H9 (cell line): ENCODE measurements around the gene WWC2. TPM values are rescaled to one million over a fixed set of nuclear protein-coding genes. Genes with fewer than 3 reads are reported as not detected.

Experiments used
- DNase-seq: peaks from one replicate; pipeline ENCODE4 v3.0.0-alpha.2; 2017
- H2AFZ ChIP-seq: one replicate; pipeline ENCODE4 v1.6.1; 2013; ENCODE audit warnings: mild to moderate bottlenecking, low read length, control low read depth, moderate library complexity
- H2AK5ac ChIP-seq: 2 replicates; pipeline ENCODE4 v1.6.1; 2013; ENCODE audit warnings: low read length, control low read depth, mixed read lengths; ENCODE audit not compliant: insufficient read length
- H2BK120ac ChIP-seq: one replicate; pipeline ENCODE4 v1.6.1; 2013; ENCODE audit warnings: low read depth, mild to moderate bottlenecking, low read length, control low read depth, inconsistent platforms; ENCODE audit not compliant: poor library complexity, severe bottlenecking
- H2BK12ac ChIP-seq: 2 replicates; pipeline ENCODE4 v1.6.1; 2013; ENCODE audit warnings: low read length, control low read depth, mixed read lengths, low read depth; ENCODE audit not compliant: insufficient read length
- H2BK15ac ChIP-seq: 2 replicates; pipeline ENCODE4 v1.6.1; 2013; ENCODE audit warnings: low read depth, low read length, control low read depth
- H2BK20ac ChIP-seq: one replicate; pipeline ENCODE4 v1.6.1; 2013; ENCODE audit warnings: low read depth, mild to moderate bottlenecking, low read length, control low read depth, inconsistent platforms; ENCODE audit not compliant: poor library complexity, severe bottlenecking
- H2BK5ac ChIP-seq: 2 replicates; pipeline ENCODE4 v1.6.1; 2013; ENCODE audit warnings: low read length, control low read depth, mixed read lengths; ENCODE audit not compliant: insufficient read length
- H3K14ac ChIP-seq: 2 replicates; pipeline ENCODE4 v1.6.1; 2013; ENCODE audit warnings: low read length, control low read depth; ENCODE audit not compliant: insufficient read depth
- H3K18ac ChIP-seq: 2 replicates; pipeline ENCODE4 v1.6.1; 2013; ENCODE audit warnings: low read depth, mild to moderate bottlenecking, mixed read lengths, low read length, control low read depth; ENCODE audit not compliant: insufficient read length
- H3K23ac ChIP-seq: 2 replicates; pipeline ENCODE4 v1.6.1; 2013; ENCODE audit warnings: low read length, control low read depth, mixed read lengths, low read depth; ENCODE audit not compliant: insufficient read length
- H3K23me2 ChIP-seq: 2 replicates; pipeline ENCODE4 v1.6.1; 2013; ENCODE audit warnings: low read depth, mild to moderate bottlenecking, mixed read lengths, low read length, control low read depth; ENCODE audit not compliant: insufficient read length, poor library complexity, severe bottlenecking
- H3K27ac ChIP-seq: 2 replicates; pipeline ENCODE4 v1.5.1; 2013; ENCODE audit warnings: low read length, control low read depth, mixed read lengths, low read depth; ENCODE audit not compliant: insufficient read length
- H3K27me3 ChIP-seq: 2 replicates; pipeline ENCODE4 v1.6.1; 2013; ENCODE audit warnings: low read length, control low read depth, inconsistent platforms; ENCODE audit not compliant: insufficient read depth
- H3K4ac ChIP-seq: 2 replicates; pipeline ENCODE4 v1.6.1; 2013; ENCODE audit warnings: low read depth, mild to moderate bottlenecking, control low read depth, inconsistent platforms, low read length, moderate library complexity
- H3K4me1 ChIP-seq: 2 replicates; pipeline ENCODE4 v1.6.1; 2013; ENCODE audit warnings: low read length, control low read depth, inconsistent platforms; ENCODE audit not compliant: insufficient read depth
- H3K4me2 ChIP-seq: 2 replicates; pipeline ENCODE4 v1.6.1; 2013; ENCODE audit warnings: low read length, control low read depth, mixed read lengths; ENCODE audit not compliant: insufficient read length, insufficient read depth
- H3K56ac ChIP-seq: 2 replicates; pipeline ENCODE4 v1.6.1; 2013; ENCODE audit warnings: low read depth, mild to moderate bottlenecking, mixed read lengths, low read length, control low read depth; ENCODE audit not compliant: insufficient read length
- H3K79me1 ChIP-seq: 2 replicates; pipeline ENCODE4 v1.6.1; 2013; ENCODE audit warnings: low read depth, mild to moderate bottlenecking, moderate library complexity, low read length, control low read depth, inconsistent platforms; ENCODE audit not compliant: insufficient read depth, poor library complexity, severe bottlenecking
- H3K79me2 ChIP-seq: 2 replicates; pipeline ENCODE4 v1.6.1; 2013; ENCODE audit warnings: low read length, control low read depth, inconsistent platforms; ENCODE audit not compliant: insufficient read depth
- H3K9ac ChIP-seq: 2 replicates; pipeline ENCODE4 v1.6.1; 2013; ENCODE audit warnings: low read length, control low read depth, mixed read lengths; ENCODE audit not compliant: insufficient read length; ENCODE audit errors: extremely low read depth
- H3K9me3 ChIP-seq: one replicate; pipeline ENCODE4 v1.6.1; 2013; ENCODE audit warnings: low read depth, low read length, inconsistent platforms; ENCODE audit not compliant: control insufficient read depth
- H3T11ph ChIP-seq: one replicate; pipeline ENCODE4 v1.6.1; 2013; ENCODE audit warnings: mild to moderate bottlenecking, low read length, control low read depth, inconsistent platforms
- H4K20me1 ChIP-seq: one replicate; pipeline ENCODE4 v1.6.1; 2013; ENCODE audit not compliant: control insufficient read depth, insufficient read length, insufficient read depth
- H4K5ac ChIP-seq: 2 replicates; pipeline ENCODE4 v1.6.1; 2013; ENCODE audit warnings: low read depth, mild to moderate bottlenecking, mixed read lengths, low read length, control low read depth; ENCODE audit not compliant: insufficient read length
- H4K8ac ChIP-seq: replicated peaks from 2 replicates; pipeline ENCODE4 v1.6.1; 2013; ENCODE audit warnings: low read length, control low read depth, mixed read lengths, low read depth; ENCODE audit not compliant: insufficient read length
- H4K91ac ChIP-seq: 2 replicates; pipeline ENCODE4 v1.6.1; 2013; ENCODE audit warnings: low read depth, mild to moderate bottlenecking, moderate library complexity, mixed read lengths, low read length, control low read depth; ENCODE audit not compliant: insufficient read length
- H3K27ac Mint-ChIP-seq, 3 experiments: 2 replicates in 2 of 3; 3 replicates in 1 of 3; pipeline ENCODE4 v1.8.0; 2020 to 2021; ENCODE audit warnings: mixed read lengths in 3 of 3, mild to moderate bottlenecking in 1 of 3, moderate library complexity in 1 of 3
- H3K27me3 Mint-ChIP-seq: 2 replicates; pipeline ENCODE4 v1.8.0; 2021; ENCODE audit warnings: low read depth, mild to moderate bottlenecking, moderate library complexity, mixed read lengths
- H3K36me3 Mint-ChIP-seq, 3 experiments: 2 replicates in 2 of 3; 3 replicates in 1 of 3; pipeline ENCODE4 v1.8.0; 2020 to 2021; ENCODE audit warnings: low read depth in 3 of 3, mixed read lengths in 3 of 3; ENCODE audit not compliant: insufficient read depth in 1 of 3
- H3K4me1 Mint-ChIP-seq, 2 experiments: 2 replicates each; pipeline ENCODE4 v1.8.0; 2020; ENCODE audit warnings: mixed read lengths in 2 of 2
- H3K4me3 Mint-ChIP-seq, 2 experiments: 2 replicates in 1 of 2; 3 replicates in 1 of 2; pipeline ENCODE4 v1.8.0; 2020 to 2021; ENCODE audit warnings: mild to moderate bottlenecking in 2 of 2, mixed read lengths in 2 of 2, moderate library complexity in 1 of 2
- H3K9me3 Mint-ChIP-seq, 2 experiments: 2 replicates in 1 of 2; 3 replicates in 1 of 2; pipeline ENCODE4 v1.8.0; 2020; ENCODE audit warnings: mild to moderate bottlenecking in 2 of 2, mixed read lengths in 2 of 2, moderate library complexity in 1 of 2
- CTCF ChIP-seq: fragments of 200-600 bp; sonication (generic); conservative IDR thresholded peaks from 3 replicates; pipeline ENCODE4 v1.8.0; 2021; ENCODE audit warnings: antibody characterized with exemption, mild to moderate bottlenecking
- WGBS: extraction: QIAGEN DNeasy Blood & Tissue Kit; methylation state at CpG from one replicate; pipeline ENCODE4 v1.1.7; 2013; ENCODE audit warnings: missing lambda C conversion rate, low lambda C conversion rate, mixed read lengths; ENCODE audit not compliant: insufficient read length; ENCODE audit errors: extremely low coverage; 5-methylcytosine and 5-hydroxymethylcytosine counted together
- total RNA-seq: library from RNA; stranded (reverse); gene quantifications from 2 replicates; pipeline ENCODE4 v1.2.1, GENCODE V29; 2021

The WWC2 gene
- total RNA-seq, 1 experiment from 2014 or later = 106 TPM

DNA sequence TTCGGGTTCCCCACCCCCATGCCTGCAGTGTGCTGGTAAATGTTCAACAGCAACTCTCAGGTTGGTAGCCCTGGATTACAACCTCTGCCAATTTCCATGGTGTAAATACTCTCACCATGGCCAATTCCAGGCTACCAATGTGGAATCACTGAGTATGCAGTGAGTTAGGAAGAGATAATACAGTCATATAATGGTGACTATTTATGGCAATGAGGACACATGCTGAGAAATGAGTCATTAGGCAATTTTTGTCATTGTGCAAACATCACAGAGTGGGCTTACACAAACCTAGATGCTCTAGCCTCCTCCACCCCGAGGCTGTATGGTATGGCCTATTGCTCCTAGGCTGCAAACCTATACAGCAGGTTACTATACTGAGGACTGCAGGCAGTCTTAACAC lies 227.8 kb downstream of the WWC2 start:
- Mint-ChIP-seq H3K27me3 (no peaks in the 10 kb centered on the region), H3K4me1 (0 out of 4 replicates have a peak, but pooled peaks cover 0 to 2% of the 10 kb centered on the region in 2 experiments), H3K4me3 (no peak overlapping the region), H3K36me3 (peaks cover 8 to 22% (median 20%) of the 10 kb centered on the region in 3 experiments), H3K9me3 (peaks cover 19 to 26% of the 10 kb centered on the region in 2 experiments), H3K27ac (no peak overlapping the region)
- H3K9ac ChIP-seq = no peak overlapping the region
- DNase-seq = no peak
- no peak overlapping the region for H2BK12ac ChIP-seq
- H3K56ac ChIP-seq = no peak overlapping the region
- no peaks in the 10 kb centered on the region for H3K4me1 ChIP-seq
- no peak overlapping the region for H2BK20ac ChIP-seq
- no peak overlapping the region for H3K23ac ChIP-seq
- H3K27me3 ChIP-seq = no peaks in the 10 kb centered on the region
- H2AK5ac ChIP-seq = no peak overlapping the region
- H3K14ac ChIP-seq = no peak overlapping the region
- no peaks in the 10 kb centered on the region for H3K79me1 ChIP-seq
- H3K18ac ChIP-seq = no peak overlapping the region
- TF ChIP-seq CTCF = no peak
- no peaks in the 10 kb centered on the region for H4K20me1 ChIP-seq
- WGBS = no CpG with 5 or more reads among the region's 2 CpGs
- H3T11ph ChIP-seq = no peak overlapping the region
- no peak overlapping the region for H3K4me2 ChIP-seq
- H2BK15ac ChIP-seq = no peak overlapping the region
- H4K5ac ChIP-seq = no peak overlapping the region
- no peak overlapping the region for H4K91ac ChIP-seq
- H2BK120ac ChIP-seq = no peak overlapping the region
- H2AFZ ChIP-seq = no peak overlapping the region
- H4K8ac ChIP-seq = no peak overlapping the region
- H2BK5ac ChIP-seq = no peak overlapping the region
- H3K27ac ChIP-seq = no peak overlapping the region
- H3K9me3 ChIP-seq = no peaks in the 10 kb centered on the region
- H3K79me2 ChIP-seq = no peaks in the 10 kb centered on the region
- no peak overlapping the region for H3K4ac ChIP-seq
- no peaks in the 10 kb centered on the region for H3K23me2 ChIP-seq
